GM23248 (cell line): Measurements from ENCODE around the gene MPPED2. TPM values are rescaled to one million over a fixed set of nuclear protein-coding genes. Genes with fewer than 3 reads are reported as not detected.

Source experiments
- DNase-seq: peaks from one replicate; pipeline ENCODE4 v3.0.0-alpha.2; 2015
- H2AFZ ChIP-seq: fragments of 200-600 bp; sonication (generic); 2 replicates; pipeline ENCODE4 v1.6.1; 2016; ENCODE audit warnings: antibody characterized with exemption
- H3F3A ChIP-seq: fragments of 200-600 bp; sonication (generic); 2 replicates; pipeline ENCODE4 v1.6.1; 2016; ENCODE audit warnings: mild to moderate bottlenecking, antibody characterized with exemption, mixed run types; ENCODE audit not compliant: insufficient read depth
- H3K27ac ChIP-seq: fragments of 200-600 bp; sonication (generic); 2 replicates; pipeline ENCODE4 v1.5.1; 2016; ENCODE audit warnings: mild to moderate bottlenecking
- H3K27me3 ChIP-seq: fragments of 200-600 bp; sonication (generic); replicated peaks from 2 replicates; pipeline ENCODE4 v1.6.1; 2016; ENCODE audit warnings: mild to moderate bottlenecking; ENCODE audit not compliant: insufficient read depth
- H3K36me3 ChIP-seq: fragments of 200-600 bp; sonication (generic); 2 replicates; pipeline ENCODE4 v1.6.1; 2016; ENCODE audit warnings: low read depth, mild to moderate bottlenecking
- H3K4me1 ChIP-seq: fragments of 200-600 bp; sonication (generic); 2 replicates; pipeline ENCODE4 v1.6.1; 2016; ENCODE audit warnings: mild to moderate bottlenecking; ENCODE audit not compliant: insufficient read depth
- H3K4me2 ChIP-seq: fragments of 200-600 bp; sonication (generic); one replicate; pipeline ENCODE4 v1.6.1; 2016; ENCODE audit warnings: mild to moderate bottlenecking; ENCODE audit not compliant: unreplicated experiment
- H3K4me3 ChIP-seq: fragments of 200-600 bp; sonication (generic); 2 replicates; pipeline ENCODE4 v1.5.1; 2016; ENCODE audit warnings: mild to moderate bottlenecking
- H3K79me2 ChIP-seq: fragments of 200-600 bp; sonication (generic); 2 replicates; pipeline ENCODE4 v1.6.1; 2016; ENCODE audit warnings: mild to moderate bottlenecking; ENCODE audit not compliant: insufficient read depth
- H3K9ac ChIP-seq: fragments of 200-600 bp; sonication (generic); 2 replicates; pipeline ENCODE4 v1.6.1; 2016; ENCODE audit warnings: mild to moderate bottlenecking
- H3K9me2 ChIP-seq: fragments of 200-600 bp; sonication (generic); 2 replicates; pipeline ENCODE4 v1.6.1; 2016; ENCODE audit warnings: mixed run types, mild to moderate bottlenecking, moderate library complexity; ENCODE audit not compliant: insufficient read depth
- H3K9me3 ChIP-seq: fragments of 200-600 bp; sonication (generic); one replicate; pipeline ENCODE4 v1.6.1; 2017; ENCODE audit warnings: low read depth
- H4K20me1 ChIP-seq: fragments of 200-600 bp; sonication (generic); 2 replicates; pipeline ENCODE4 v1.6.0; 2016; ENCODE audit not compliant: insufficient read depth
- EZH2 ChIP-seq: fragments of 200-600 bp; sonication (generic); IDR thresholded peaks from 2 replicates; pipeline ENCODE4 v1.6.1; 2018; ENCODE audit warnings: antibody characterized with exemption, mild to moderate bottlenecking; ENCODE audit not compliant: insufficient read depth, poor library complexity, severe bottlenecking
- EZH2phosphoT487 ChIP-seq: fragments of 200-600 bp; sonication (generic); IDR thresholded peaks from 2 replicates; pipeline ENCODE4 v1.6.1; 2018; ENCODE audit warnings: antibody characterized with exemption, moderate library complexity, mild to moderate bottlenecking, low read depth; ENCODE audit not compliant: insufficient read depth
- WGBS, 2 experiments: methylation state at CpG; one replicate each; pipeline ENCODE4 v1.1.6; 2015 to 2017; ENCODE audit warnings: low lambda C conversion rate in 2 of 2, low coverage in 1 of 2; ENCODE audit errors: missing lambda C conversion rate in 2 of 2; 5-methylcytosine and 5-hydroxymethylcytosine counted together
- in situ Hi-C: fragments of 300-500 bp; cut with MboI; formaldehyde crosslinking; loops from 2 replicates; pipeline ENCODE4 v1.15.0; 2020
- polyA plus RNA-seq: library from polyadenylated mRNA; unstranded; fragments of >200 nt; fragmentation: Nextera tagmentation; extraction: Ambion mirVana; gene quantifications from 2 replicates; pipeline ENCODE4 v1.2.1, GENCODE V29; 2016
- total RNA-seq: library from RNA; depleted of rRNA; stranded (reverse); fragments of >200 nt; shearing (Covaris generic); gene quantifications from 2 replicates; pipeline ENCODE4 v1.2.3, GENCODE V29; 2014

MPPED2 gene
- total and polyA plus RNA-seq, 2 experiments from 2014 or later: not detected

GRCh38 chr11:30581675-30582074 is 4.5 kb downstream of the MPPED2 start:
- no peaks in the 10 kb centered on the region for H3K9me2 ChIP-seq
- TF ChIP-seq EZH2phosphoT487: no peak
- TF ChIP-seq EZH2: no peak
- no peaks in the 10 kb centered on the region for H3K9me3 ChIP-seq
- H3F3A ChIP-seq: no peaks in the 10 kb centered on the region
- 65 to 74% methylated on average over 3 of the region's 3 CpGs for WGBS, 2 experiments
- H3K79me2 ChIP-seq: no peaks in the 10 kb centered on the region
- H3K36me3 ChIP-seq: no peaks in the 10 kb centered on the region
- no peaks in the 10 kb centered on the region for H3K4me1 ChIP-seq
- H3K4me2 ChIP-seq: no peak overlapping the region
- no peak overlapping the region for H2AFZ ChIP-seq
- H3K27ac ChIP-seq: no peak overlapping the region
- in situ Hi-C loops: no loop called here
- no peak for DNase-seq
- no peaks in the 10 kb centered on the region for H4K20me1 ChIP-seq
- H3K27me3 ChIP-seq: peaks cover 36% of the 10 kb centered on the region
- H3K9ac ChIP-seq: no peak overlapping the region
- no peak overlapping the region for H3K4me3 ChIP-seq

DNA sequence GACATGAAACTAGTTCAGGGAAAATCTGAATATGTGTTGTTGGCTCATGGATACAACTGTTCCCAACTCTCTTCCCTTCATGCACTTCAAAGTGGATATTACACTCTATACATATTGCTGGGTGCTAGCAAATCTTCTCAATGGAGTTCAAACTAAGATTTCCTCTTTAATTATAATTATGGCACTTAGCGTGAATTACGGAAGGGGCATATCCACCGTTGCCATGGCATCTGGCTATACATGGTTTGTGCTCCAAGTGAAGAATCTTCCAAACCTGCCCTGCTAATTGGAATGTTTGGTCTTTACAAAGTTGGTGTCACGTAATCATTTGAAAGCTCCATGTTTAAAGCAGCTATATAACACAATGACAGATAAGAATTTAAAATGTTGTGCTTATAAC is 5.6 kb downstream of the MPPED2 start:
- H3F3A ChIP-seq: no peaks in the 10 kb centered on the region
- DNase-seq: no peak
- no peak overlapping the region for H3K4me2 ChIP-seq
- in situ Hi-C loops: no loop called here
- 52 to 55% methylated on average over 4 of the region's 4 CpGs for WGBS, 2 experiments
- no peak overlapping the region for H3K9ac ChIP-seq
- H3K9me2 ChIP-seq: no peaks in the 10 kb centered on the region
- no peaks in the 10 kb centered on the region for H3K36me3 ChIP-seq
- TF ChIP-seq EZH2phosphoT487 (no peak), EZH2 (no peak)
- H3K79me2 ChIP-seq: no peaks in the 10 kb centered on the region
- no peak overlapping the region for H2AFZ ChIP-seq
- H4K20me1 ChIP-seq: no peaks in the 10 kb centered on the region
- H3K4me3 ChIP-seq: no peak overlapping the region
- H3K9me3 ChIP-seq: no peaks in the 10 kb centered on the region
- no peaks in the 10 kb centered on the region for H3K4me1 ChIP-seq
- H3K27ac ChIP-seq: no peak overlapping the region
- H3K27me3 ChIP-seq: peaks cover 25% of the 10 kb centered on the region

- no peaks in the 10 kb centered on the region for H4K20me1 ChIP-seq
- no peak overlapping the region for H3K9ac ChIP-seq
- no peak overlapping the region for H3K4me2 ChIP-seq
- H2AFZ ChIP-seq: no peak overlapping the region
- H3K4me3 ChIP-seq: no peak overlapping the region
- H3K4me1 ChIP-seq: no peaks in the 10 kb centered on the region
- 44 to 51% methylated on average over 3 of the region's 3 CpGs for WGBS, 2 experiments
- no peaks in the 10 kb centered on the region for H3K9me3 ChIP-seq
- TF ChIP-seq EZH2: no peak
- no peak for TF ChIP-seq EZH2phosphoT487
- H3K36me3 ChIP-seq: no peaks in the 10 kb centered on the region
- no peak overlapping the region for H3K27ac ChIP-seq
- no peak for DNase-seq
- no peaks in the 10 kb centered on the region for H3F3A ChIP-seq
- in situ Hi-C loops: no loop called here
- H3K79me2 ChIP-seq: no peaks in the 10 kb centered on the region
- H3K27me3 ChIP-seq: peaks cover 15% of the 10 kb centered on the region; the same call in 1 of the 2 replicates
- no peaks in the 10 kb centered on the region for H3K9me2 ChIP-seq
Measured at GRCh38 chr11:30579415-30580175, 6.6 kb downstream of the MPPED2 start.

DNA sequence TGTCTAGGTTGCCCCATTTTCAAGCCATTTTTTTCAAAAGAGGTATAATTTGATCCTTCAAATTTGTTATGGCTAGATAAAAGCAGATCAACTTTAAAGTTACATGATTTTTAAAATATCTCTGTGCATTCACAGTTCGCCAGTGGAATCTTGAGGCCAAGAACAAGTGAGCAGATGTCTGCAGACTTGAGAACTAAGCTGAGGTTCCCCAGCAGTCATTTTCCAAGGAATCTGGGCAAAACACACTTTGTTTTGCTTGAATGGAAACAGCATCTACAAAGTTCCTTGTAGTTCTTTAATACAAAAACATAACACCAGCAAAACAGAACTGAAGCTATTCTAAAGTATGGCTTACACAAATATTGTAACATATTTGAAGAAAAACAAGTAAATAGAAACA is 7.7 kb downstream of the MPPED2 start:
- Histone ChIP-seq H3K4me3 (no peak overlapping the region), H3K79me2 (no peaks in the 10 kb centered on the region), H3K4me2 (no peak overlapping the region), H3K27ac (no peak overlapping the region), H3K27me3 (0 out of 2 replicates have a peak, but pooled peaks cover 3% of the 10 kb centered on the region), H3K4me1 (no peaks in the 10 kb centered on the region), H3K9ac (no peak overlapping the region), H4K20me1 (no peaks in the 10 kb centered on the region), H2AFZ (no peak overlapping the region), H3F3A (no peaks in the 10 kb centered on the region), H3K36me3 (no peaks in the 10 kb centered on the region), H3K9me2 (no peaks in the 10 kb centered on the region), H3K9me3 (no peaks in the 10 kb centered on the region)
- in situ Hi-C loops: no loop called here
- DNase-seq: no peak
- TF ChIP-seq EZH2phosphoT487 (no peak), EZH2 (no peak)
- WGBS, 2 experiments: 68 to 82% methylated on average over 1 of the region's 1 CpG
